GM21367 (cell line): ENCODE measurements around the gene SAMD8.
"Not testable (repeated sequence)": the region's sequence is repeated elsewhere in the genome, so short reads cannot be mapped to it uniquely, and the experiment has no call there.

Source experiments
- ATAC-seq: cut with Tn5 transposase; IDR thresholded peaks from one replicate; pipeline ENCODE4 v1.9.1; 2021; ENCODE audit not compliant: unreplicated experiment

Gene SAMD8

DNA sequence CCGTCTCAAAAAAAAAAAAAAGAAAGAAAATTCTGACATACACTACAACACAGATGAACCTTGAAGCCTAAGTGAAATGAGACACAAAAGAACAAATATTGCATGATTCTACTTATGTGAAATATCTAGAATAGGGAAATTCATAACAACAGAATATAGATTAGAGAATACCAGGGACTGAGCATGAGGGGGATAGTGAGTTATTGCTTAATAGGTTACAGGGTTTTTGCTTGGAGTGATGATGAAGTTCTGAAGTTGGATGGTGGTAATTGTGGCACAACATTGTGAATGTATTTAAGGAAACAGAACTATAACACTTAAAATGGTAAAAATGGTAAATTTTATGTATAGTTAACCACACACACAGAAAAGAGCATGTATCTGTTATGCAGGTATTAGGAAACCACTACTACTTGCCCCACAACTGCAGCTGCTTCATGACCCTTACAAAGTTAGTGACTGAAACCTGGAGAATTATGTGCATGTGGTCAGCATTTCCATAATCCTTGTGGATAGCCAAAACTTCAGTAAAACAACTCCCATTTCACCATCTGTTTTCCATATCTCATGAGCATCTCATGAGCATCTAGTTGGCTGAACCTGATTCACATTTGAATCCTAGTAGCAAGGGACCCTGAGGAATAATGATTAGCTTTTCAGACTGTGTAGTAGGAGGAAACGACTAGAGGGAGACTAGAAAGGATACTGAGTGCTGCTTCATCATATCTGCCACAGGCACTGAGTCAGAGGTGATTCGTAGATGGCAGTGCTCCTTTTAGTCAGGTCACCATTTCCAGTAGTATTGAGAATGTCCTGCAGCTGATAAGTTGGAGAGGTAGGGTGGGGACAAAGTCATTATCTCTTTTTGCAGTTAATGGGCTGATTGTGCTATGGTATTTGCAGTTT, 26.3 kb downstream of the SAMD8 start:
- ATAC-seq, result no peak

DNA sequence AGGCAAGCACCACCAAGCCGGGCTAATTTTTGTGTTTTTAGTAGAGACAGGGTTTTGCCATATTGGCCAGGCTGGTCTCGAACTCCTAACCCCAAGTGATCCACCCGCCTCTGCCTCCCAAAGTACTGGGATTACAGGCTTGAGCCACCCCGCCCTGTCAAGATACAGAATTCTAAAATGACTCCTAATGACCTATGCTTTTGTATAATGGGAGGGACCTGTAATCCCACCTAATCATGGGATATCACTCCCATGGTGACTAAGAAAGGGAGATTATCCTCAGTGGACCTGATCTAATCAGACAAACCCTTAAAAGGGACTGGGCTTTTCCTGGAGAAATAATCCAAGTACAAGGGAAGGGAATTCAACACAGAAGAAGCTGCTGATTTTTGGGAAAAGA, 28.8 kb downstream of the SAMD8 start:
- no peak for ATAC-seq

DNA sequence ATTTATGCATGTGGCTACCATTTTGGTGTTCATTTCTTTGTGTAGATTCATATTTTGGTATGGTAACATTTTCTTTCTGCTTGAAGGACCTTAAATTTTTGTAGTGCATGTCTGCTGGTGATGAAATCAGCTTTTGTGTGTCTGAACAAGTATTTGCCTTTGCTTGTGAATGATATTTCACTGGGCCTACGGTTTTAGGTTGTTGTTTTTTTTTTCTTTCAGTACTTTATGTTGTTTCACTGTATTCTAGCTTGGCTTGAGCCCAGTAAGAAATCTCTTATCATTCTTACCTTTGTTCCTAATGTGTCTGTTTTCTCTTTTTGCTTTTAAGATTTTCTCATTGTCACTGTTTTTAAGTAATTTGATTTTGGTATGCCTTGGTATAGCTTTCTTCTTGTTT, 31.9 kb downstream of the SAMD8 start:
- no peak for ATAC-seq

DNA sequence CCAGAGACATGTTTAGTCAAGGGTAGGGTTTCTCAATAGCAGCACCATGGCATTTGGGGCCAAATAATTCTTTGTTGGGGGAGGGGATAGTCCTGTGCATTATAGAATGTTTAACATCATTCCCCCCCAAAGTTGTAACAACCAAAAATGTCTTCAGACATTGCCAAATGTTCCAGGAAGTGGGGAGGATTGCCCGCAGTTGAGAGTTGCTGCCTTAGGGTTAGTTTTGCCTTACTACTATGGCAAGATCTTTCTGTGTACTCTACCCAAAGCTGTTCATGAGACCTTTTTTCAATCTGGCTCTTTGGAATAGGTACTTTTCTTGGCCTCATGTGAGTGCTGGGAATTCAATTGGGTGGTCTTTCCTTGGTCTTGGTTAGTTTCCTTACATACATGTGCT, 34.1 kb downstream of the SAMD8 start:
- no peak for ATAC-seq

- ATAC-seq, result no peak
Observed at GRCh38 chr10:75146780-75147179, 35.3 kb downstream of the SAMD8 start.

GRCh38 chr10:75150656-75151055, 39.2 kb downstream of the SAMD8 start:
- no peak for ATAC-seq

DNA sequence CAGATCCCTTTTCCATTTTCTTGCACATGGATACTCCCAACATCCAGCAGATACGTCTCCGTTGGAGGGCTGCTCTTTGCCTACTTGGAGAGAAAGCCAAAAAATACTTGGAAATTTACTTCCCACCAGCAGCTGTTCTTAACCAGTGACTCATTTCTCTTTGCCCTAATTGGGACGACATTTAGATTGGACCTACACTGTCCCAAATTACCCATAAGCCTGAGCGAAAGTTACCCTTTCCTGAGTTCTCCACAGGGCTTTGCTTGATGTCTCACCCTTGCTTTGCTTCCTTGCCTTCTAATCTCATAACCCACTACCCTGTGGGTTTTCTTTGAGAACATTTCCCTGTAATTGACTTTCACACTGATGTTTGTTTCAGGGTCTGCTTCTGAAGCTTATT, 48.1 kb downstream of the SAMD8 start:
- ATAC-seq, result no peak

GRCh38 chr10:75165684-75166622, 54.5 kb downstream of the SAMD8 start:
- ATAC-seq, result peak; percentile 92

GRCh38 chr10:75166623-75166972, 55.1 kb downstream of the SAMD8 start:
- peak; percentile 7 for ATAC-seq

GRCh38 chr10:75168275-75168674, 56.8 kb downstream of the SAMD8 start:
- no peak for ATAC-seq

GRCh38 chr10:75170215-75170614, 58.8 kb downstream of the SAMD8 start:
- ATAC-seq, result no peak

GRCh38 chr10:75175046-75175445, 63.6 kb downstream of the SAMD8 start:
- ATAC-seq, result no peak

DNA sequence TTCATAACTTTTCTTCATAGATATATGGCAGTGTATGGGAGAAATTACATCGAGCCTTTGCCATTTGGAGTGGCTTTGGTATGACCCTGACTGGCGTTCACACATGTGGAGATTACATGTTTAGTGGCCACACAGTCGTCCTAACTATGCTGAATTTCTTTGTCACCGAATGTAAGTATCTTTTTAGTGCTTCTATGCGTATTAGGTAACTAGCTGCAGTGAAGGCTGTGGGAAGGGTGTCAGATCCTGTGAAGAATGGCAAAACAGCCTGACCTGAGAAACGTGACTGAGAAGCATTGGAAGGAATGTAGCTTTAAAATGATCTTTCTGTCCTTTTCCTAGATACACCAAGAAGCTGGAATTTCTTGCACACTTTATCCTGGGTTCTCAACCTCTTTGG, 64.6 kb downstream of the SAMD8 start:
- no peak for ATAC-seq

DNA sequence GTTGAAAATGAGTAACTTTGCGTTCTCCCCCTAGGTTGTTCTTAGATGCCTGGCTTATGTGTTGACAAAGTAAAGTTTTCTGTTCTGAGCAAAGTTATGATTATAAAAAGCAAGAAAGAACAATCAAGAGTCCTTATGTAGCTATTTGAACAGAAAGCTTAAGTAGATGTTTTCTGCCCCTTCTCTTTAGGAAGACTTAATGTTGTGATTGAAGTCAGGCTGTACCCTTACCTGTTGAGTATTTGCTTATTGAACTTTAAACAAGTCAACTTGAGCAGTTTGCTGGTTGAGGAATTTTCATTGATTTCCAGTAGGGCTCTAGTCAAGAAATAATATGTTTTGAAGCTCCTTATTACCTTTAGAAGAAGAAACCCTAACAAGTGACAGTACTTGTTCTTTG, 65.3 kb downstream of the SAMD8 start:
- no peak for ATAC-seq

DNA sequence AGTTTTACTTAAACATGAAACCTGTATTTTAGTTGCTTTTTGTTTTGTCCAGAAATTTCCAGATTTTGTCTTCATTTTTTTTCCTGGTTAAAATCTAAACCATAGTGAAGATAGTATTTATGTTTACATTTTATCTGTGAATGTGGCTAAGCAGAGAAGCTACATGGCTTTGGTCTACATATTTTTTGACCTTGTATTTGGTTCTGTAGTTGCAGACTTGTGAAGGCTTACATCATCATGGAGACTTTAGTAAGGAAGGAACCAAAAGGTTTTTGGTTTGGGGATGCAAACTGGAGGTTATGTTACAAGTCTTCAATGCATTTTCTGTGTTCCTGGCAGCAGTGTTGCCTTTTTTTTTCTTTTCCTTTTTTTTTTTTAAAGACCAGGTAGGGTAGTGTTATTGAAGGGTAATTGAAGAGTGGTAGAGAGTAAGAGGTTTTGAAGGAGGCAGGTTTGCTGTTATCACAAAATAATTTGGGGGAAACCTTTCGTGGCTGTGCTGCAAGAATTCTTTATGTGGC, 68.3 kb downstream of the SAMD8 start:
- no peak for ATAC-seq

- no peak for ATAC-seq
Observed at GRCh38 chr10:75180592-75180991, 69.1 kb downstream of the SAMD8 start.

GRCh38 chr10:75181073-75181472, 69.6 kb downstream of the SAMD8 start:
- ATAC-seq, result no peak

DNA sequence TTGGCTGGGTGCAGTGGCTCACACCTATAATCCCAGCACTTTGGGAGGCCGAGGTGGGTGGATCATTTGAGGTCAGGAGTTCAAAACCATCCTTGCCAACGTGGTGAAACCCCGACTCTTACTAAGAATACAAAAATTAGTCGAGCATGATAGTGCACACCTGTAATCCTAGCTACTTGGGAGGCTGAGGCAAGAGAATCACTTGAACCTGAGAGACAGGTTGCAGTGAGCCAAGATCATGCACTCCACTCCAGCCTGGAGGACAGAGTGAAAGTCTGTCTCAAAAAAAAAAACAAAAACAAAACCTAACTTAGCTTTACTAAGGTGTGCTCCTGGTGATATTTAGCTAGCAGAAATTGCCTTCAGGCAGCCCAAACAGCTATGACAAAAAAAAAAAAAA, 74.9 kb downstream of the SAMD8 start:
- ATAC-seq, result no peak

- ATAC-seq, result no peak
Observed at GRCh38 chr10:75187961-75188426, 76.5 kb downstream of the SAMD8 start.

DNA sequence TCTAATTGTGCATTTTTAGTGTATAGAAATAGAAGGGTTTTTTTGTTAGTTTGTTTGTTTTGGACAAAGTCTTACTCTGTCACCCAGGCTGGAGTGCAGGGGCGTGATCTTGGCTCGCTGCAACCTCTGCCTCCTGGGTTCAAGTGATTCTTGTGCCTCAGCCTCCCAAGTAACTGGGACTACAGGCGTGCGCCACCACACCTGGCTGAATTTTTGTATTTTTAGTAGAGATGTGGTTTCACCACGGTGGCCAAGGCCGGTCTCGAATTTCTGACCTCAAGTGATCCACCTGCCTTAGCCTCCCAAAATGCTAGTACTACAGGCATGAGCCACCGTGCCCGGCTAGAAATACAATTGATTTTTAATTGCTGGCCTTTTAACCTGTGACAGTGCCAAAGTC, 77.1 kb downstream of the SAMD8 start:
- not testable (repeated sequence) for ATAC-seq

GRCh38 chr10:75189266-75190096, 78.0 kb downstream of the SAMD8 start:
- ATAC-seq, result no peak
